Activated CD4-positive, alpha-beta memory T cell treated with anti-CD3 and anti-CD28 coated beads, Interleukin-2, amount 10 ng/mL, durations not matched to agents 7 days and 5 days (primary cell): ENCODE measurements around the gene UTS2R. TPM values are rescaled to one million over a fixed set of nuclear protein-coding genes. Genes with fewer than 3 reads are reported as not detected.

Source experiments
- CTCF ChIA-PET: fragments of 350-600 bp; sonication (Branson Sonifier 250); formaldehyde crosslinking; loops from one replicate; lab custom pipeline; 2021; ENCODE audit warnings: antibody characterized with exemption, inconsistent platforms; lab: Charles Lee
- POLR2A ChIA-PET: fragments of 350-600 bp; sonication (Branson Sonifier 250); formaldehyde crosslinking; loops from one replicate; lab custom pipeline; 2021; ENCODE audit warnings: antibody characterized with exemption; lab: Charles Lee
- DNase-seq: peaks from one replicate; pipeline ENCODE4 v3.0.0-alpha.2; 2020
- H3K27ac Mint-ChIP-seq: one replicate; pipeline ENCODE4 v1.8.0; 2021; ENCODE audit warnings: mild to moderate bottlenecking, mixed read lengths
- H3K27me3 Mint-ChIP-seq: one replicate; pipeline ENCODE4 v1.8.0; 2021; ENCODE audit warnings: mixed read lengths
- H3K36me3 Mint-ChIP-seq: one replicate; pipeline ENCODE4 v1.8.0; 2021; ENCODE audit warnings: low read depth, mixed read lengths
- H3K4me1 Mint-ChIP-seq: one replicate; pipeline ENCODE4 v1.8.0; 2021; ENCODE audit warnings: mixed read lengths
- H3K4me3 Mint-ChIP-seq: one replicate; pipeline ENCODE4 v1.8.0; 2021; ENCODE audit warnings: mild to moderate bottlenecking, mixed read lengths
- H3K9me3 Mint-ChIP-seq: one replicate; pipeline ENCODE4 v1.8.0; 2021; ENCODE audit warnings: mixed read lengths
- total RNA-seq, 2 experiments: library from RNA; stranded (reverse); gene quantifications; one replicate each; pipeline ENCODE4 v1.2.3, GENCODE V29; 2021

The UTS2R gene
- total RNA-seq, 2 experiments from 2014 or later = not detected

- POLR2A ChIA-PET = no interaction called here
- DNase-seq = no peak
- no peak overlapping the region for H3K27ac Mint-ChIP-seq
- CTCF ChIA-PET = no interaction called here
- peaks cover 7% of the 10 kb centered on the region for H3K27me3 Mint-ChIP-seq
- no peaks in the 10 kb centered on the region for H3K9me3 Mint-ChIP-seq
- no peaks in the 10 kb centered on the region for H3K36me3 Mint-ChIP-seq
- no peak overlapping the region for H3K4me3 Mint-ChIP-seq
- peaks cover 4% of the 10 kb centered on the region for H3K4me1 Mint-ChIP-seq
These were observed 14.1 kb downstream of the UTS2R start for GRCh38 chr17:82385559-82386254.

- DNase-seq = no peak
- peaks cover 4% of the 10 kb centered on the region for H3K27me3 Mint-ChIP-seq
- CTCF ChIA-PET = no interaction called here
- peaks cover 1% of the 10 kb centered on the region for H3K4me1 Mint-ChIP-seq
- no peak overlapping the region for H3K4me3 Mint-ChIP-seq
- POLR2A ChIA-PET = no interaction called here
- H3K9me3 Mint-ChIP-seq = no peaks in the 10 kb centered on the region
- H3K36me3 Mint-ChIP-seq = no peaks in the 10 kb centered on the region
- H3K27ac Mint-ChIP-seq = no peak overlapping the region
These were observed 14.8 kb downstream of the UTS2R start for GRCh38 chr17:82386255-82386831.

- no peaks in the 10 kb centered on the region for H3K36me3 Mint-ChIP-seq
- ChIA-PET POLR2A (no interaction called here), CTCF (no interaction called here)
- H3K4me3 Mint-ChIP-seq = no peak overlapping the region
- H3K9me3 Mint-ChIP-seq = no peaks in the 10 kb centered on the region
- H3K4me1 Mint-ChIP-seq = peaks cover 1% of the 10 kb centered on the region
- no peak overlapping the region for H3K27ac Mint-ChIP-seq
- DNase-seq = no peak
- H3K27me3 Mint-ChIP-seq = no peaks in the 10 kb centered on the region
These were observed 15.5 kb downstream of the UTS2R start for GRCh38 chr17:82386881-82387704.

GRCh38 chr17:82387705-82388106, 16.1 kb downstream of the UTS2R start:
- ChIA-PET POLR2A (no interaction called here), CTCF (no interaction called here)
- no peaks in the 10 kb centered on the region for H3K27me3 Mint-ChIP-seq
- H3K4me1 Mint-ChIP-seq = peaks cover 1% of the 10 kb centered on the region
- H3K9me3 Mint-ChIP-seq = no peaks in the 10 kb centered on the region
- DNase-seq = no peak
- H3K27ac Mint-ChIP-seq = no peak overlapping the region
- peaks cover under 1% of the 10 kb centered on the region for H3K36me3 Mint-ChIP-seq
- no peak overlapping the region for H3K4me3 Mint-ChIP-seq

- Mint-ChIP-seq H3K36me3 (peaks cover 3% of the 10 kb centered on the region), H3K4me1 (peaks cover 1% of the 10 kb centered on the region), H3K27me3 (no peaks in the 10 kb centered on the region), H3K27ac (no peak overlapping the region), H3K9me3 (no peaks in the 10 kb centered on the region), H3K4me3 (no peak overlapping the region)
- ChIA-PET CTCF (no interaction called here), POLR2A (no interaction called here)
- DNase-seq = no peak
These were observed 16.8 kb downstream of the UTS2R start for GRCh38 chr17:82388223-82388921.

GRCh38 chr17:82388922-82389283, 17.3 kb downstream of the UTS2R start:
- no peak overlapping the region for H3K4me3 Mint-ChIP-seq
- ChIA-PET CTCF (no interaction called here), POLR2A (no interaction called here)
- peaks cover 3% of the 10 kb centered on the region for H3K36me3 Mint-ChIP-seq
- peaks cover 1% of the 10 kb centered on the region for H3K4me1 Mint-ChIP-seq
- H3K9me3 Mint-ChIP-seq = no peaks in the 10 kb centered on the region
- H3K27me3 Mint-ChIP-seq = no peaks in the 10 kb centered on the region
- H3K27ac Mint-ChIP-seq = no peak overlapping the region
- no peak for DNase-seq

- Mint-ChIP-seq H3K27me3 (no peaks in the 10 kb centered on the region), H3K27ac (no peak overlapping the region), H3K36me3 (peaks cover 3% of the 10 kb centered on the region), H3K4me3 (no peak overlapping the region), H3K9me3 (no peaks in the 10 kb centered on the region), H3K4me1 (peaks cover 1% of the 10 kb centered on the region)
- no peak for DNase-seq
- ChIA-PET POLR2A (no interaction called here), CTCF (interaction anchor here (0.7 kb wide), 1 partner anchor 11 kb away, joined by 3 read pairs; no protein-coding TSS in a partner anchor)
These were observed 17.8 kb downstream of the UTS2R start for GRCh38 chr17:82389379-82389778.

GRCh38 chr17:82390015-82390859, 18.7 kb downstream of the UTS2R start:
- CTCF ChIA-PET = interaction anchor here (0.7 kb wide), 1 partner anchor 11 kb away, joined by 3 read pairs; no protein-coding TSS in a partner anchor
- Mint-ChIP-seq H3K9me3 (no peaks in the 10 kb centered on the region), H3K36me3 (peaks cover 3% of the 10 kb centered on the region), H3K27ac (no peak overlapping the region), H3K27me3 (no peaks in the 10 kb centered on the region), H3K4me1 (peaks cover 1% of the 10 kb centered on the region), H3K4me3 (no peak overlapping the region)
- POLR2A ChIA-PET = no interaction called here
- no peak for DNase-seq

- POLR2A ChIA-PET = no interaction called here
- Mint-ChIP-seq H3K27me3 (no peaks in the 10 kb centered on the region), H3K9me3 (no peaks in the 10 kb centered on the region), H3K4me1 (peaks cover 1% of the 10 kb centered on the region), H3K27ac (no peak overlapping the region), H3K36me3 (peaks cover 3% of the 10 kb centered on the region), H3K4me3 (no peak overlapping the region)
- DNase-seq = no peak
- CTCF ChIA-PET = no interaction called here
These were observed 19.4 kb downstream of the UTS2R start for GRCh38 chr17:82390860-82391435.

GRCh38 chr17:82391496-82392066, 20.0 kb downstream of the UTS2R start:
- Mint-ChIP-seq H3K9me3 (no peaks in the 10 kb centered on the region), H3K27ac (no peak overlapping the region), H3K27me3 (no peaks in the 10 kb centered on the region), H3K4me3 (no peak overlapping the region), H3K36me3 (peaks cover 3% of the 10 kb centered on the region), H3K4me1 (peaks cover 1% of the 10 kb centered on the region)
- ChIA-PET CTCF (no interaction called here), POLR2A (no interaction called here)
- no peak for DNase-seq

GRCh38 chr17:82392209-82392920, 20.8 kb downstream of the UTS2R start:
- ChIA-PET POLR2A (no interaction called here), CTCF (interaction anchor here (0.6 kb wide), 1 partner anchor 10 kb away, joined by 3 read pairs; no protein-coding TSS in a partner anchor)
- Mint-ChIP-seq H3K27me3 (no peaks in the 10 kb centered on the region), H3K27ac (no peak overlapping the region), H3K4me1 (peaks cover 1% of the 10 kb centered on the region), H3K36me3 (peaks cover 3% of the 10 kb centered on the region), H3K9me3 (no peaks in the 10 kb centered on the region), H3K4me3 (no peak overlapping the region)
- DNase-seq = no peak
